ENCODE data around the gene FRRS1L.

The FRRS1L gene

DNA sequence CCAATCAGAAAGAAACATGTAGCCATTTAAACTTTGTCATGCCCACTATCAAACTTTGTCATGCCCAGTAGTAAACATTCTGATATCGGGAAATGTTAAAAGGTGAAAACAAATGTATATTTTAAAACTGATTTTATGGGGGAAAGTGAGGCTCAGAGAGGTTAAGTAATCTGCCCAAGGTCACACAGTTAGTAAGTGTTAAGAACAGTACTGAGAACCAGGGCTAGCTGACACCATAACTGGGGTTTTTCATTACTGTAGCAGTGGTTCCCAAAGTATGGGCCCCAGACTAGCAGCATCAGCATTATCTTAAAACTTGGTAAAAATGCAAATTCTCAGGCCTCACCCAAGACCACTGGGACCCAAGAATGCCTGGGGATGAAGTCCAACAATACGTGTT lies 9.9 kb upstream of the FRRS1L start:
- no peak for DNase-seq

DNA sequence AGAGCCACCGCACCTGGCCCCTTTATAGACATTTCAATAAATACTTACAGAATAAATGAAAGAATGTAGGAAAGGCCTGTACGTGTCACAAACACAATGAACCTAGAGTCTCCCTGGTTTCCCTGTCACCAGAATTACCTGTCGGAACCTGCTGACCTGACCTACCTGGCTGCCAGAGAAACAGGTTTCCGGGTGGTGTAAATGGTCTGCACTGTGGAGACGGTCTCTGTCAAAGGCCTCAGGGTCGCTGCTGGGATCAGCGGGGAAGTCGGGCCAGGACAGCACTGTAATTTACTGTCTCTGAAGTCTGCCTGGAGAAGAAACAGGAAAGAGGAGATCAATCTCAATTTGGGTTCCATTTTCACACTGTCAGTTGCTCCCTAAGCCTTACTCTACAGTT lies 9.3 kb upstream of the FRRS1L start:
- DNase-seq = no peak

DNA sequence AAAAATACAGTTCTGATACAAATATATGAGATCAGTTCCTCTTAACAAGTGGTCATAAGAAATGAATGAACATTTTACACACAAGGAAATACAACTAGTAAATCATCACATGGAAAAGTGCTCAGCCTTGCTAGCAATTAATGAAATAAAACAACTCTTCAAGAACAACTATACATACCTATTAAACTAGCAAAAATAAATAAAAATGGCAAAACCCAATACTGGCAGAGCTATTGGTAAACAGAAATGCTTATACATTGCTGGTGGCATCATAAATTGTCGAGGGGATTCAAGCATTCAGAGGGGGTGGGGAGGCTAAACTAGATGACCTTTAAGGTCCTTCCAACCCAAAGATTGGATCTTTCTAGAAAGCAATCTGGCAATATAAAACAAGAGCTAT lies 5.9 kb upstream of the FRRS1L start:
- DNase-seq = no peak

DNA sequence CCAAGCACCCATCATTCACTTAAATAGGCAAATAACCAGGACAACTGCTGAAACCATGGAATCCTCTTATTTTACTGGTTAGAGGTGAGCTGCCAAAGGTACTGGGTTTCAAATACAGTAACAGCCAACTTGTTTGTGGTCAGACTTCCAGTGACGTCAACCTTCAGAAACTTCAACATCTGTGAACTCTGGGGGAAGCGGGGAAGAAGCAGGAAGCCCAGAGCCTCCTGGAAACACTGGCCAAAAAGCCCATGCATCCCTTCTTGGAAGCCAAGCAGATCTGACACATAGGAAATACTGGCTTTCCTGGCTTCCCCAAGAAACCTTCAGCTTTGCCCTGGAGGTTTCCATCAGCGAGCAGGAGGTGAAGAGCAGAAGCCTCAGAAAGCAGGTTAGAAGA lies 4.9 kb upstream of the FRRS1L start:
- no peak for DNase-seq

DNA sequence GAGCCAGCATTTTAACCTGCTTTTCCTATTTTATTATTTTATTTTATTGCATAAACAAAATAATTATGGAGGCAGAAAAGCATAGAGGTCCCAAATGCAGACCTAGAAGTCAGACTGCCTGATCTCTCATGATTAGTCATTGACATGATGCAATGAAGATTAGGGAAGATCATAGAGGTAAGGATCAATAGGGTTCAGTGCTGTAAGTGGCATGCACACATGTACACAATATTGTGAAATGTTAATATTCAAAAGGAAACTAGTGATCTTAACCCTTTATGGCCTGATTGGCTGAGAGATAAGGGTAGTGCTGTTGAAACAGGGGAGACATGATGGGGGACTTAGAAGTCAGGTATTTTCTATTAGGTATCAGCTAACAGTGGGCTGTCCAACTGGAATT lies 1.1 kb upstream of the FRRS1L start:
- DNase-seq = no peak

DNA sequence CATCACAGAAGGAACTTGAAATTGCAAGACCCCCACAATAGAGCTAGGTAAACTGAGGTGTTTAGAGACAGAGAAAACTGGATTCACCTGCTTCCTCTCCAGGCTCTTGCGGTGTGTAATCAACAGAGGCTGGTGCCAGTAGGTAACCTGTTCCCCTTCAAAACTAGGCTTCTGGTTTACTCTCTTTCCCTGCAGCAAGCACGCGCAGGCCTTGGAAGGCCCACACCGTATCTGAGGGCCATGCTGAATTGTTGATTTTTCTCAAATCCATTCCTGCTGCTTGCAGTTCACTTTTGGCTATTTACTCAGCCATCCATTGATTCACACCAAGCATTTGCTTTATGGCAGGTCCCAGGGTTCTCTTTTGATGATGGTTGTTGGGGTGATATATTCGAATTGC lies 667 bp upstream of the FRRS1L start:
- peak in 2 of 51 donors; percentile 11 to 37 for DNase-seq

DNA sequence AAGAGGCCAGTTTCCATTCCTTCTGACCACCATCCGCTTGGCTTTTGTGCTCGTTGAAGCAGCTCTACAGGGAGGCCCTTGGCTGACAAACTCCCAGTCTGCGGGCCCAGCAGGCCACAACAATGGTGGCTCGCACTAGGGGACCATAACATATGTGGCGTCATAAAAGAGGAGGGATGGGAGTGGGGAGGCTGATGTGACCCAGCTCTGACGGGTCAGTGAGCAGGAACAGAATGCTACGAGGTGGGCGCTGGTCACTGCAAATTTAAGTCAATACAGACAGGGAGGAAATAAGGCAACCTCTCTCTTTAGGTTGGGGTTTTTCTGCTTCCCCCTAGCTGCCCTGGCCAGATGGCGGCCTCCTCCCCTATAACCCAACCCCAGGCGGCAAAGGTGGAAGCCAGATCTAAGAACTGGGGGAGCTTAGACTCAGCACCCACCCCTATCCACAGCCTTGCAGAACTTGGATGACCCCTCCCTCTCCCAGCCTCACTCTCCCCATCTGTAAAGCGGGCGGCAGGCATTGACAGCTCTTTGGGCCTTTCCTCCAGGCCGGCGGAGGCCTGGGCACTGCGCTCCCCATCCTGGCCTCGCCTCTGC lies 778 bp downstream of the FRRS1L start:
- peak in 3 of 51 donors; percentile 17 to 36 (median 27) for DNase-seq

DNA sequence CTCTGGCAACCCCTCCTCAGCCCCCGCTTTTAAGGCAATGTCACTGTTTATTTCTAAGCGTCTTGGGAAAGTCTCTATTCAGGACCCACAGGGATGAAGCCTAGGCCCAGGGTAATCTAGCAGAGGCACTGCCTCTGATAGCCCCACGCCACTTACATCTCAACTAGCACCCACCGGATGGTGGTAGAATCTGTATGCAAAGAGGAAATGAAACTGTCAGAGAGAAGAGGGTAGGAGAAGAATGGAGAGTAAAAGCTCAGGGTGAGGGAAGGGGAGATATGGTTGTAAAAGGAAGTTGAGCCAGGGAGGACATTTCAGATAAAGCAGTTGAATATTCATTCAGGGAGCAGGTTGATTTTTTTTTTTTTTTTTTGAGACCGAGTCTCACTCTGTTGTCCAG lies 3.0 kb downstream of the FRRS1L start:
- no peak for DNase-seq

DNA sequence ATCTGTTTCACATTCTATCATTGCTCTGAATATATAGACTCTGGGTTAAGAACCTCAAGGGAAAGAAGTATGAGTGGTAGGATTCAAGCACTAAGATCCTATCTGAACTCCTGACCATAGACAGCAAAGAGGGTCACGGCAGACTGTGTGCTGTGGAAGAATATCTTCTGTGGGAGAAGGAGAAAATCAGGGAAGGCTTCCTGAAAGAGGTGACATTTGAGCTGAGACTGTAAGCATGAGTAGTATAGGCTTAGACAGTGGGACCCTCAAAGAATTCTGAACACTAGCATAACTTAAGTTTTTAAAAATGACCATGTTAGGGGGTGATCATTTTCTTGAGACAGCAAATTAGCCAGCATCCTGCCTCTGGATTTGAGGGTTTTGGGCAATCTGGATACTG lies 3.9 kb downstream of the FRRS1L start:
- DNase-seq = no peak

DNA sequence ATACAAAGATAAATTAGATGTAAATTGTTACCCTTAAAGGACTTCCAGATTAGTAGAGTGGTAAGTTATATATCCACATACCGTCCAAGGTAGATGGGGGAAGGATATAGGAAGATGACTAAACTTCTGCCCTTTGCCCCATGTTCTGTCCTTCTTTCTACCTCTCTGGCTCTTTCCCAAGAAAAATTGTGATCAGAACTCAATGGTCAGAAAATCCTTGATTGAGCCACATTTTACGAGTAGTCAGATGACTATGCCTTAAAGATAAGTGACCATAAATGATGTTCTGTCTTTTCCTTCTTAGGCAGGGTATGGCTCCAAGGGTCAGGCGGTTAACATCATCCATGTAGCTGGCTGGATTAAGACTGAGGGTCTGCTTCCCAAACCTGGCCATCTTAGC lies 4.4 kb downstream of the FRRS1L start:
- no peak for DNase-seq

DNA sequence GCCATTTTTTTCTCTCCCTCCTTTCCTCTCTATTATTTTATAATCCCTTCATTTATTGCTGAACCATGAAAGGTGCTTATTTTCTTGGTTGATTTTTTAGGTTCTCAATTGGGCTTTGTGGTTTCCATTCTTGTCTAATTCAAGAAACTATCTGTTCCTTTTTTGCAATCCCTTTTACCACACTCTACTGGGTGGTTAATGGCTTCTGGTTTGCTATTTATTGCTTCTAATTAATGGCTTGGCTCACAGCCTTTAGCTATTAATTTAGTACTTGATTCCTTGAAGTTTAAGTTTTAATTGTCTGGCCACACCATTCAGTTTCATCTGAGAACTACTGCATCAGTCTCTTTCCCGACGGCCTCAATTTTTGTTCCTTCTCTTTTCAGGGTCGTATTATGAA lies 5.6 kb downstream of the FRRS1L start:
- no peak for DNase-seq

DNA sequence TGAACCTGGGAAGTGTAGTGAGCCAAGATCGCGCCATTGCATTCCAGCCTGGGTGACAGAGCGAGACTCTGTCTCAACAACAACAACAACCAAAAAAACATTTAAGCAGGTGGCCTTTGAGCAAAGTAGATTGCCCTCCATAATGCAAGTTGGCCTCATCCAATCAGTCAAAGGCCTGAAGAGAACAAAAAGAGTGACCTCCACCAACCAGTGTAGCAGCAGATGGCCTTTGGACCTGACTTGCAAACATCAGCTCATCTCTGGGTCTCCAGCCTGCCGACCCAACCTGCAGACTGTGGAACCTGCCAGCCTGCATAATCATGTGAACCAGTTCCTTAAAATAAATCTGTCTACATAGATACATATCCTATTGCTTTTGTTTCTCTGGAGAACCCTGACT lies 7.5 kb downstream of the FRRS1L start:
- DNase-seq = no peak

DNA sequence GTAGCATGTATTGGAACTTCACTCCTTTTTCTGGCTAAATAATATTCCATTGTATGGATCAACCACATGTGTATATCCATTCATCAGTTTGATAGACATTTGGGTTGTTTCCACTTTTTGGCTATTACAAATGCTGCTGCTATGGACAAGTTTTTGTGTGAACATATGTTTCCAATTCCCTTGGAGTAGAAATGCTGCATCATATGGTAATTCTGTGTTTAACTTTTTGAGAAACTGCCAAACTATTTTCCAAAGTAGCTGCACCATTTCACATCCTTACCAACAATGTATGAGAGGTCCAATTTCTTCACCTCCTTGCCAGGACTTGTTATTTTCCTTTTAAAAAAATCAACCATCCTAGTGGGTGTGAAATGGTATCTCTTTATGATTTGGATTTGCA lies 8.4 kb downstream of the FRRS1L start:
- no peak for DNase-seq

DNA sequence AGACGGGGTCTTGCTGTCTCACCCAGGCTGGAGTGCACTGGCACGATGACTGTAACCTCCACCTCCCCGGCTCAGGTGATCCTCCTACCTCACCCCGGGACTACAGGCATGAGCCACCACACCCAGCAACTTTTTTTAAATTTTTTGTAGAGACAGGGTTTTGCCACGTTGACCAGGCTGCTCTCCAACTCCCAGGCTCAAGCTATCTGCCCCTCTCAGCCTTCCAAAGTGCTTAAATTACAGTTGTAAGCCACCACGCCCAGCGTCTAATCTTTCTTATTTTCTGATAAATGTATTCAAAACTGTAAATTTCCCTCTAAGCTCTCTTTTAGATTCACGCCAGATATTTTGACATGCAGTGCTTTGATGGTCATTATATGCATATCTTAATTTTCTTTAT lies 10.3 kb downstream of the FRRS1L start:
- no peak for DNase-seq

DNA sequence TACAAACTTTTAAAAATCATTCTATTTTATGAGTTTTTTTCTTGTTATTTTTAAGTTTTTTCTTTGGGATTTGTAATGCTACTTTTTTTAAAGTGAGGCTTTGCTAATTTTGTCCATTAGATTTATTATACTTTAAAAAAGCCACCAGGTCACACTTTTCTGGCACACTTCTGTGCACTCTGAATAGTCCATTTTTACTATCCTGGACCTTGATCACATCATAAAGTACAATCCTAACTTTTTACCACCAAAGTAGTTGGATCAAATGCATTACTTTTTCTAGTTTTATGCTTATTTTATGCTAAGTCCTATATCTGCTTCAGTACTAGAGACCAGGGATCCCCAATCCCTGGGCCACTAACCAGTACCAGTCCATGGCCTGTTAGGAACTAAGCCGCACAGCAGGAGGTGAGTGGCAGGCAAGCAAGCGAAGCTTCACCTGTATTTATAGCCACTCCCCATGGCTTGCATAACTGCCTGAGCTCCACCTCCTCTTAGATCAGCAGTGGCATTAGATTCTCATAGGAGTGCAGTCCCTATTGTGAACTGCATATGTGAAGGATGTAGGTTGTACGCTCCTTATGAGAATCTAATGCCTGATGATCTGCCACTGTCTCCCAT lies 16.0 kb downstream of the FRRS1L start:
- DNase-seq = no peak

DNA sequence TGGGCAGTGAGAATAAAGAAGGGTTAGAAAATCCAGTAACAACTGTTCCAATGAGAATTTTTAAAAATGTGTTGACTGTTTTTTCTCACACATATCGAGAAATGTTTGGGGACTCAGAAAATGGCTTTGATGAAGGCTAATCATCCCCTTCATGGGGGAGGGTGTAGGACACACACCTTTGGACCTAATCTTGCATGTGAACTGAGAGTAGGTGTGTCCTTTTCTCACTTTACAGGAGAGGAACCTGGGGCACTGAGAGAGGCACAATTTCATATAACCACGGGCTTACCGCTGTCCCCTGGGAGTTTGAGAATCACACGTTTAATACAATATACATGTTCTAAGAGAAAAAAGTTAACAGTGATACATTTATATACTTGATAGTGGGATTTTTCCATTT lies 17.3 kb downstream of the FRRS1L start:
- no peak for DNase-seq

DNA sequence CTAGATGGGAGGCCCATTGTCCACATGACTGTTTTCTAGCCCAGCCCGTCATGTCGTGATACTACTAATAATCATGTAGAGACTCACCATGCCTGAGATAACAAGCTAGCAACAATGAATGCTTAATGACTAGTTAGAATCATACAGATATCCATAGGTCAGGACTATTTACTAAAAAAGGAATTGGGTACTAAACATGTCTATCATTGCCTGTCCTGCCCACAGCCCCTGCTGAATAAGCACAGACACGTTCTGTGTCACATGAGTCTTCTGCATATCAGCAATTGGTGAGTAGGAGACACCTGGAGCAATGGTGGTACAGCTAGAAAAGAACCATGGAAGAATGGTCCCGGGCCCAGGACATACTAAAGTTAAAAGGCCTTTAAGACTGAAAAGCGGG lies 18.0 kb downstream of the FRRS1L start:
- DNase-seq = no peak

DNA sequence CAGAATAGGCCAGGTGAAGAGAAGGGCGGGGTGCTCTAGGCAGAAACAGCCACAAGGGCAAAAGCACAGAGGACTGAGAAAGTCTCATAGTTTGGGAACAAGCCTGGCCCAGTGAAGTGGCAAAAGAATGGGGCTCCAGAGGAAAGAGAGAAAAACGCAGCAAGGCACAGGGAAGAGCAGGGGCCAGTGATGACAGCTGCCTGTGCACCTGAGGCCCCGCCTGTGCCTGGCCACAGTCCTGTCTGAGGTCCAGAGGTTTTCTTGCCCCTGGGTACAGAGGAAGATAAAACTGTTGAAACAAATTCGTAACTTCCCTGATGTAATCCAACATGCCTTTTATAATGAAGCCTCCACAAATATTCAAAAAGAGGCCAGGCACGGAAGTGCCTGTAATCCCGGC lies 22.0 kb downstream of the FRRS1L start:
- no peak for DNase-seq

DNA sequence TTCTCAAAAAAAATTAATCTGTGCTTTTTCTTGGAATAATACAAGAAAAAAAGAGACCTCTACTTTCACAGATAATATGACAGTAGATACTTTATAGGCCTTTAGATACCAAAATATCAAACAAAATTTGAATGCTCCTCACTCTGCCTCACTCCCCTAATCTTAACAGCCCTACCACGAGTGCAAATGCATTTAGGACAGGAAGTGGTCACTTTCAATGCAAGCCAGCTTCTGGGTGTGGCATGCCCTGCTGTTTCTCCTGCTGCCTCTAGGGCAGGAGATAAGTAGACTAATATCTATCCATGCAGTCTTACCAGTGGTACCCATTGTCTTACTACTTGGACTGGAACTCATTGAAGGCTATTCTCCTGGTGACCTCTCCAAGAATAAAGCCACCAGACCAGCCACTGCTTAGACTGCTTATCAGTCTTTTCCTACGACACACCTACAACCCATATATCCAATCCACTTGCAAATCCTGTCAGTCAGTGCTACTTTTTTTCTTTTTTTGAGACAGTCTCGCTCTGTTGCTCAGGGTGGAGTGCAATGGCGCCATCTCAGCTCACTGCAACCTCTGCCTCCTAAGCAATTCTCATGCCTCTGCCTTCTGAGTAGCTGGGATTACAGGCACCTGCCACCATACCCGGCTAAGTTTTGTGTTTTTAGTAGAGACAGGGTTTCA lies 23.0 kb downstream of the FRRS1L start:
- DNase-seq = no peak

DNA sequence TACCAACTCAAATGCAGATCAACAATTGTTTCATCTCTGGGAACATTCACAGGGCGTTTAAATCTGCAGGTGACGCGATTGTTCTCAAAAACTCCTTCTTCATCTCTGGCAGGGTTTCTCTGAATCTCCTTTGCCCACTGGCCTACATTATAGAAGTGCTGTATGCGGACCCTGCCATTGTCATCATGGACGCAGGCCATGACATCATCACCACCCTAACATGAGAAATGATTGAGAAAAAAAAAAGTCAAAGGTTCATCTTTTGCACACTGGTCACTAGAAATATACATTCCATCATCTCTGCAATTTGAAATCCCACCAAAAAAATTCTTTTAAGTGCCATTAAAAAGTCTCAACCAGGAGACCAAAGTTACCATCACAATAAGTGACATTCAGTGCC lies 25.7 kb downstream of the FRRS1L start:
- no peak for DNase-seq

DNA sequence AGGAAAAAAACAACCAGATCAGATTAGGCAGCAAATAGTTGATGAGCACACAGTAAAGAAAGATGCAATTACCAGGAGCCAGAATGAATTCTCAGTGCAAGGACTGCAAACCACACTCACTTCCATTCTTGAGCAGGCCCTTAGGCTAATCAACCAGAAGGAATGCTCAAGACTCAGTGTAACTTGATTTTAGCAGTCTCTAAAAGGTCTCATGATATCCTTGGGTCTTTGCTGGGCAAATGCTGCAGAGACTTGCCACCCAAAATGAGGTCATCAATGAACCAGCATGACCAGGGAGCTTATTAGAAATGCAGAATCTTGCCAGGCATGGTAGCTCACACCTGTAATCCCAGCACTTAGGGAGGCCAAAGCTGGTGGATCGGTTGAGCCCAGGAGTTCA lies 27.2 kb downstream of the FRRS1L start:
- no peak for DNase-seq

DNA sequence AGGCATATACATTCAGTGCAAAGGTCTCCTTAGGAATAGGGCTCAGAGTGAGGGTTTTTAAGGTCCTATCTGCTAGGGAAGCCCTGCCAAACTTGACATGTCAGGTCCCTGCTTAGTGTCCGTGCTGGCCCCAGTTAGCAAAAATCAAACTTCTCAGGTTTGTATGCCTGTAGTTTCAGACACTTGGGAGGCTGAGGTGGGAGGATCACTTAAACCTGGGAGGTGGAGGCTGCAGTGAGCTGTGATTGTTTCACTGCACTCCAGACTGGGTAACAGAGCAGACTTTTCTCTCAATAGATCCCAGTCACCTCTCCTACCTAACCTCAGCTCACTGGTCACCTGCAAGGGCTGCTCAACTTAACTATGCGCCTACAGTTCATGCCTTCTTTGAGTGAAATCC lies 28.6 kb downstream of the FRRS1L start:
- DNase-seq = no peak

DNA sequence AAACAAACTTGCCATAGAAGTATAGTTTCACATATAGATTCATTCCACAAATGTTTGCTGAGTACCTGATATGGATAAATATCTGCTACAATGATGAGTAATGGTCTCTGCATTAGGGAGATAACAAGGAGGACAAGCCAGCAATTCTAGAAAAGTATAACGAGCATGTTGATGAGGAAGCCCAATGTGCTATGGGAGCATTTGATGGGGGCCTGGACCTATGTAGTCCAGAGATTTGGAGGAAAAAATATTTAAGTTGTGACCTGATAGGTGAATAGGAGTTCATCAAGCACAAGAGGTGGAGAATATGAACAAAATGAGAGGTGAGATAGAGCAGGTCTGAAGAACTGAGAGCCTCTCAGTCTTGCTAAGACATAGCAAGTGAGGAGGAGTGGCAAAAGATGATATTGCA lies 32.9 kb downstream of the FRRS1L start:
- DNase-seq = no peak

DNA sequence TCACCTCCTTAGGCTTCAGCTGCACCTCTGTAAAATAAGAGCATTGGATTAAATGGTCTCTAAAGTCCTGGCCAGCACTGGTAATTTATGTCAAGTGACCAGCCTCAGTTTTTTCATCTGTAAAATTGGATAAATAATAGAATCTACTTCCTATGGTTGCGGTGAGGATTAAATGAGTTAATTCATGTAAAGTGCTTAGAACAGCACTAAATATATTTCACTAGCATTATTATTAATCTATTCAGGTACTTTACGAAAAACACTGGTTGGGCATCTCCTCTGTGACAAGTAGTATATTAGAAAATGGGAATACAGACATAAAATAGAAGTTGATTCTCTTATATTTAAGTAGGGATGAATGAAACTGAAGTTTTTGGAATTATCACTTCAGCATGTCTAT lies 33.5 kb downstream of the FRRS1L start:
- no peak for DNase-seq

Data from hypothalamus (tissue), 51 donors.